A673 (cell line): ENCODE data around the gene MATN1. TPM values are rescaled to one million over a fixed set of nuclear protein-coding genes. Genes with fewer than 3 reads are reported as not detected.

ENCODE experiments used
- BruUV-seq: library from RNA; stranded (reverse); fragments of 400-500 nt; replicated peaks from 2 replicates; lab custom pipeline; 2021; lab: Mats Ljungman, UMichigan
- CTCF ChIA-PET: fragments of 300-600 bp; sonication (Branson Sonifier 250); formaldehyde crosslinking; loops from one replicate; lab custom pipeline; 2022; ENCODE audit warnings: antibody characterized with exemption; lab: Charles Lee
- POLR2A ChIA-PET: fragments of 300-600 bp; sonication (Branson Sonifier 250); formaldehyde crosslinking; loops from one replicate; lab custom pipeline; 2022; ENCODE audit warnings: antibody characterized with exemption; ENCODE audit not compliant: low non-redundant PET; lab: Charles Lee
- DNase-seq: peaks from one replicate; pipeline ENCODE4 v3.0.0-alpha.2; 2015; ENCODE audit warnings: low spot score
- H3K27ac ChIP-seq: fragments of 200-600 bp; sonication (generic); 2 replicates; pipeline ENCODE4 v1.5.1; 2016; ENCODE audit warnings: mixed run types, low read depth, mild to moderate bottlenecking, mixed read lengths, antibody characterized with exemption, low read length; ENCODE audit not compliant: poor library complexity, severe bottlenecking
- H3K27me3 ChIP-seq: fragments of 200-600 bp; sonication (generic); replicated peaks from 2 replicates; pipeline ENCODE4 v1.6.1; 2017; ENCODE audit warnings: mixed run types, low read depth, mild to moderate bottlenecking, mixed read lengths, antibody characterized with exemption, low read length; ENCODE audit not compliant: insufficient read depth, poor library complexity
- H3K36me3 ChIP-seq: fragments of 200-600 bp; sonication (generic); 2 replicates; pipeline ENCODE4 v1.6.1; 2016; ENCODE audit warnings: mixed run types, mild to moderate bottlenecking, mixed read lengths, antibody characterized with exemption, low read length; ENCODE audit not compliant: insufficient read depth, poor library complexity, severe bottlenecking
- H3K4me1 ChIP-seq: fragments of 200-600 bp; sonication (generic); 2 replicates; pipeline ENCODE4 v1.6.1; 2017; ENCODE audit warnings: mixed run types, mild to moderate bottlenecking, mixed read lengths, antibody characterized with exemption, low read length; ENCODE audit not compliant: insufficient read depth, poor library complexity, severe bottlenecking
- H3K4me3 ChIP-seq: fragments of 200-600 bp; sonication (generic); 2 replicates; pipeline ENCODE4 v1.5.1; 2016; ENCODE audit warnings: low read depth, mixed run types, mild to moderate bottlenecking, mixed read lengths, low read length; ENCODE audit not compliant: poor library complexity, severe bottlenecking
- H3K9me3 ChIP-seq: fragments of 200-600 bp; sonication (generic); 2 replicates; pipeline ENCODE4 v1.6.1; 2016; ENCODE audit warnings: mixed run types, low read depth, mild to moderate bottlenecking, mixed read lengths, antibody characterized with exemption, low read length; ENCODE audit not compliant: poor library complexity, severe bottlenecking
- EZH2 ChIP-seq: fragments of 200-600 bp; sonication (generic); IDR thresholded peaks from 2 replicates; pipeline ENCODE4 v1.6.1; 2017; ENCODE audit warnings: borderline replicate concordance, low read depth, mild to moderate bottlenecking, mixed read lengths, antibody characterized with exemption, low read length; ENCODE audit not compliant: poor library complexity, severe bottlenecking
- intact Hi-C: fragments of 100-400 bp; cut with micrococcal nuclease; formaldehyde crosslinking; loops from one replicate; pipeline ENCODE4 v1.10.0; 2022; ENCODE audit not compliant: unreplicated experiment
- total RNA-seq: library from RNA; stranded (reverse); gene quantifications from 2 replicates; pipeline ENCODE4 v1.2.3, GENCODE V29; 2021
- TF ChIP-seq, protein P1 (sequence below): fragments of 300-800, 200-600 bp; sonication (generic); conservative IDR thresholded peaks from 2 replicates; pipeline ENCODE4 v1.5.1; 2017; ENCODE audit warnings: low read depth, mild to moderate bottlenecking, antibody characterized with exemption, low read length, moderate library complexity, mixed read lengths

MATN1 gene
- total RNA-seq, 1 experiment from 2014 or later = not detected

DNA sequence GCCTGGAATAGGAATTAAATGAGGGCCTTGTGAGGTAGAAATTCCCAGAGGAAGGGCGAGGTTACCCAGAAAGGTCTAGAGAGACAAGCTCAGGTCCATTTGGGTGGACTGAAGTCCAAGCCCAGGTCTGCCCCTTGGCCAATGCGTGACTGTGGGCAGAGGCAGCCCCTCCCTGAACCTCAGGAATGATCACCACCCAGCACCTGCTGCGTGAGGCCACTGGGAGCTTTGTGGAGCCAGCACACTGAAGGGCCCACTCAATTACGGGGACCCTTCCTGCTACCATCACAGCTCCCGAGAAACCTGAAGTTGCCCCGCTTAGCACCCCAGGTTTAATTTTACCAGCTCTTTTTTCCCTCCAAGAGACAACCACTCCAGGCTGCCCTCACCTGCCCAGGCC is 6.5 kb upstream of the MATN1 start:
- POLR2A ChIA-PET = no interaction called here
- intact Hi-C loops = no loop called here

DNA sequence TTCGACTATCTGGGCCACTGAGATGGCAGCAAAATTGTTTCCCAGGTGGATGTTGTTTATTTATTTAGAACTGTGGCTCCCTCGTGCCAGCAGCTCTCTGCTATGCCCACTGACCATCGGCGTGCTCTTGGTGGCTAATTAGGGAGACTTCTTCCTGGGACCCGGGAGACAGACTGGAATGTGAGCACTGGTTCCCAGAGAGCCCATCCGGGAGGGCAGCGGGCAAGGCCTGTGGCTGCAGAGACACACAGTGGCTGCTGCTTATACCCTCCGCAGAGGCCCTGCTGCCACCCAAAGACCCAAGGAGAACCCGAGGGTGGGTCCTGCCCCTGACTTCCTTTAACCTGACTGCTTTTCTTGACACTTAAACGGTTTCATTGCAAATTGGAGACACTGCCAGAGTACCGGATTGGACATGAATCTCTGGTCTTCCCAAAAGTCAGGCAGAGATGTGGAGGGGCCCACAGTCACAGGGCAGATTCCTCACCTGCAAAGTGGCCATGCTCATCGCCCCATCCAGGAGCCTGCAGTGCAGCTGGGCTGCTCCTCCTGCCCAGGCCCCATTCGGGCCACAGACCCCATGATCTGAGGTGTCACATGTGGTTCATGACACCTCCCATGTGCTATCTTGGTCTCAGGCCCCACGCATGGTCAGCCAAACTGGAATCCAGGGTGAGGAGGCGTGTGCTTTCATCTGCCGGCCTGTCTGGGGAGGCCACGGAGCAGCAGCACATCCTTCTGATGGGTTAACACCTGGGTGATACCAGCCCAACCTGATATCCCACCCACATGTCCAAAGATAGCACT is 5.7 kb upstream of the MATN1 start:
- BruUV-seq = no TSS peak
- H3K27ac ChIP-seq = no peak overlapping the region

More for the DNA sequence above, 6.5 kb upstream of the MATN1 start:
- Histone ChIP-seq H3K36me3 (no peaks in the 10 kb centered on the region), H3K27me3 (no peaks in the 10 kb centered on the region), H3K4me1 (no peaks in the 10 kb centered on the region), H3K4me3 (no peak overlapping the region), H3K9me3 (no peaks in the 10 kb centered on the region), H3K27ac (no peak overlapping the region)
- no TSS peak for BruUV-seq
- CTCF ChIA-PET = no interaction called here
- no peak for DNase-seq
- TF ChIP-seq, protein P1, sequence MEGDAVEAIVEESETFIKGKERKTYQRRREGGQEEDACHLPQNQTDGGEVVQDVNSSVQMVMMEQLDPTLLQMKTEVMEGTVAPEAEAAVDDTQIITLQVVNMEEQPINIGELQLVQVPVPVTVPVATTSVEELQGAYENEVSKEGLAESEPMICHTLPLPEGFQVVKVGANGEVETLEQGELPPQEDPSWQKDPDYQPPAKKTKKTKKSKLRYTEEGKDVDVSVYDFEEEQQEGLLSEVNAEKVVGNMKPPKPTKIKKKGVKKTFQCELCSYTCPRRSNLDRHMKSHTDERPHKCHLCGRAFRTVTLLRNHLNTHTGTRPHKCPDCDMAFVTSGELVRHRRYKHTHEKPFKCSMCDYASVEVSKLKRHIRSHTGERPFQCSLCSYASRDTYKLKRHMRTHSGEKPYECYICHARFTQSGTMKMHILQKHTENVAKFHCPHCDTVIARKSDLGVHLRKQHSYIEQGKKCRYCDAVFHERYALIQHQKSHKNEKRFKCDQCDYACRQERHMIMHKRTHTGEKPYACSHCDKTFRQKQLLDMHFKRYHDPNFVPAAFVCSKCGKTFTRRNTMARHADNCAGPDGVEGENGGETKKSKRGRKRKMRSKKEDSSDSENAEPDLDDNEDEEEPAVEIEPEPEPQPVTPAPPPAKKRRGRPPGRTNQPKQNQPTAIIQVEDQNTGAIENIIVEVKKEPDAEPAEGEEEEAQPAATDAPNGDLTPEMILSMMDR = no peak
- TF ChIP-seq EZH2 = no peak

DNA sequence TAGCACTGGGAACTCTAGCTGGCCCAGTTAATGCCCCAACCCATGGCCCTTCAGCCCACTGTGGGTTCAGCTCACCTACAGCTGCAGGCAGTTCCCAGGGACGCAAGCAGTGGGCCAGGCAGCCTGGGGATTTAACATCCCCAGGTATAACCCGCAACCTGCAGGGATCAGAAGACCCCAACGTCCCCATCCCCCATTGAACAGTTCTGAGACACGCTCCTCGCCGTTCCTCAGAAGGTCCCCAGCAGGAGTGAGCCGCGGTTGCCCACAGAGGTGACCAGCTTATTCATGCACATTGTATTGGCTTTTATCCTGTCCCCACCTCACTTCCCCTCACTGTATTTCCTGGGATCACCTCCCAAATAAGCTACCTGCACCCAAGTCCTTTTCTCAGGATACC is 5.0 kb upstream of the MATN1 start:
- BruUV-seq = no TSS peak
- TF ChIP-seq, protein P1 = no peak
- H3K36me3 ChIP-seq = no peaks in the 10 kb centered on the region
- H3K9me3 ChIP-seq = no peaks in the 10 kb centered on the region
- CTCF ChIA-PET = interaction anchor here (1.3 kb wide), 1 partner anchor 50 kb away, joined by 4 read pairs; no protein-coding TSS in a partner anchor
- no peak for DNase-seq
- H3K4me3 ChIP-seq = no peak overlapping the region
- H3K27me3 ChIP-seq = no peaks in the 10 kb centered on the region
- intact Hi-C loops = no loop called here
- POLR2A ChIA-PET = no interaction called here
- H3K4me1 ChIP-seq = no peaks in the 10 kb centered on the region
- no peak overlapping the region for H3K27ac ChIP-seq

More for the DNA sequence above, 5.7 kb upstream of the MATN1 start:
- CTCF ChIA-PET = no interaction called here
- TF ChIP-seq EZH2 = no peak
- TF ChIP-seq, protein P1 = no peak
- Histone ChIP-seq H3K27me3 (no peaks in the 10 kb centered on the region), H3K36me3 (no peaks in the 10 kb centered on the region), H3K4me3 (no peak overlapping the region), H3K4me1 (no peaks in the 10 kb centered on the region), H3K9me3 (no peaks in the 10 kb centered on the region)
- no peak for DNase-seq
- intact Hi-C loops = no loop called here
- POLR2A ChIA-PET = no interaction called here
